ENCODE data around the gene AP4S1.

AP4S1 gene

DNA sequence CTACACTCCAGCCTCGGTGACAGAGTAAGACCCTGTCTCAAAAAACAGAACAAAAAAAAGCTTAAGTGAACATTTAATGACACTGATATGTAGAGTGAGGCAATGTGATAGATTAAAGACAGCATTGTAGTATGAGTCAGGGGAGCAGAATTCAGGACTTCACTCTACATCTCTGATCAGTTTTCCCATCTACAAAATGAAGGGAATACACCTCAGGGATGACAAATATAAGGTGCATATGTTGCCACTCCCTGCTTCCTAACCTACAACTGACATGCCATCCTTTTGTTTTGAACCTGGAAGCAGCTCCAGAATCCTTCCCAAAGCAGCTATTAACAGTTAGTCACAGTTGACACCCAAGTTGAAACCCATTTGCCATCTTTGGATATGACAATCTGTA is 31.6 kb downstream of the AP4S1 start:
- no peaks in the 10 kb centered on the region for H3K27me3 ChIP-seq (ENCODE audit: control insufficient read depth, low read length)
- no peaks in the 10 kb centered on the region for H3K9me3 ChIP-seq (ENCODE audit: control insufficient read depth, insufficient read depth, low read length)
- H3K9me2 ChIP-seq (replicated peaks; ENCODE audit: control insufficient read depth, low read length) = no peaks in the 10 kb centered on the region
- no peak overlapping the region for H3K27ac ChIP-seq (ENCODE audit: low read depth, low read length)
- TF ChIP-seq EZH2phosphoT487 (IDR thresholded peaks at IDR 0.05; ENCODE audit: borderline replicate concordance, low read length) = no peak
- TF ChIP-seq, protein P1, sequence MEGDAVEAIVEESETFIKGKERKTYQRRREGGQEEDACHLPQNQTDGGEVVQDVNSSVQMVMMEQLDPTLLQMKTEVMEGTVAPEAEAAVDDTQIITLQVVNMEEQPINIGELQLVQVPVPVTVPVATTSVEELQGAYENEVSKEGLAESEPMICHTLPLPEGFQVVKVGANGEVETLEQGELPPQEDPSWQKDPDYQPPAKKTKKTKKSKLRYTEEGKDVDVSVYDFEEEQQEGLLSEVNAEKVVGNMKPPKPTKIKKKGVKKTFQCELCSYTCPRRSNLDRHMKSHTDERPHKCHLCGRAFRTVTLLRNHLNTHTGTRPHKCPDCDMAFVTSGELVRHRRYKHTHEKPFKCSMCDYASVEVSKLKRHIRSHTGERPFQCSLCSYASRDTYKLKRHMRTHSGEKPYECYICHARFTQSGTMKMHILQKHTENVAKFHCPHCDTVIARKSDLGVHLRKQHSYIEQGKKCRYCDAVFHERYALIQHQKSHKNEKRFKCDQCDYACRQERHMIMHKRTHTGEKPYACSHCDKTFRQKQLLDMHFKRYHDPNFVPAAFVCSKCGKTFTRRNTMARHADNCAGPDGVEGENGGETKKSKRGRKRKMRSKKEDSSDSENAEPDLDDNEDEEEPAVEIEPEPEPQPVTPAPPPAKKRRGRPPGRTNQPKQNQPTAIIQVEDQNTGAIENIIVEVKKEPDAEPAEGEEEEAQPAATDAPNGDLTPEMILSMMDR (IDR thresholded peaks at IDR 0.05; ENCODE audit: low read depth, low read length, poor library complexity, severe bottlenecking) = no peak
- no peaks in the 10 kb centered on the region for H3K79me2 ChIP-seq (ENCODE audit: control insufficient read depth, low read length)
- no peaks in the 10 kb centered on the region for H3K36me3 ChIP-seq (ENCODE audit: control insufficient read depth, low read length)
- H3K4me3 ChIP-seq (ENCODE audit: low read length) = no peak overlapping the region
- H3F3A ChIP-seq (ENCODE audit: control insufficient read depth, insufficient read depth) = no peaks in the 10 kb centered on the region
- H3K4me1 ChIP-seq (ENCODE audit: control insufficient read depth, low read length) = peaks cover 15% of the 10 kb centered on the region
- H4K20me1 ChIP-seq (ENCODE audit: control insufficient read depth, insufficient read depth, low read depth, low read length) = no peaks in the 10 kb centered on the region
- no peak overlapping the region for H3K4me2 ChIP-seq (ENCODE audit: low read length)

DNA sequence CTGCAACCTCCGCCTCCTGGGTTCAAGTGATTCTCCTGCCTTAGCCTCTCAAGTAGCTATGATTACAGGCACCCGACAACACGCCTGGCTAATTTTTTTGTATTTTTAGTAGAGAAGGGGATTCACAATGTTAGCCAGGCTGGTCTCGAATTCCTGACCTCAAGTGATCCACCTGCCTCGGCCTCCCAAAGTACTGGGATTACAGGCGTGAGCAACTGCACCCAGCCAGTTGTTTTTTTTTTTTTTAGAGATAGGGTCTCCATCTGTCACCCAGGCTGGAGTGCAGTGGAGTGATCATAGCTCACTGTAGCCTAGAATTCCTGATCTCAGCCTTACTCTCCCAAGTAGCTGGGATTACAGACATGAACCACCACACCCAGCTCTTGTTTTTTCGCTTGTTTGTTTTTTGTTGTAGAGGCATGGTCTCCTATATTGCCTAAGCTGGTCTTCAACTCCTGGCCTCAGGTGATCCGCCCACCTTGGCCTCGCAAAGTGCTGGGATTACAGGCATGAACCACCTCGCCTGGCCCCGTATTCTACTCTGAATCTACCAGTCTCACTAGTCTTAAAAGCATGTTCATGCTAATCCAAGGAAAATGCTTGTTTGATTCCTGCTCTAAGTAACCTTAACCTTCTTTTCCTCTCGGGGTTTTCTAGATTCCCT is 32.4 kb downstream of the AP4S1 start:
- Histone ChIP-seq H3K27ac (ENCODE audit: low read depth, low read length) (no peak overlapping the region), H3K9me2 (replicated peaks; ENCODE audit: control insufficient read depth, low read length) (no peaks in the 10 kb centered on the region), H3K4me3 (ENCODE audit: low read length) (no peak overlapping the region), H3K9me3 (ENCODE audit: control insufficient read depth, insufficient read depth, low read length) (no peaks in the 10 kb centered on the region), H3K79me2 (ENCODE audit: control insufficient read depth, low read length) (no peaks in the 10 kb centered on the region), H3F3A (ENCODE audit: control insufficient read depth, insufficient read depth) (no peaks in the 10 kb centered on the region), H3K36me3 (ENCODE audit: control insufficient read depth, low read length) (no peaks in the 10 kb centered on the region), H4K20me1 (ENCODE audit: control insufficient read depth, insufficient read depth, low read depth, low read length) (no peaks in the 10 kb centered on the region), H3K4me2 (ENCODE audit: low read length) (no peak overlapping the region), H3K4me1 (ENCODE audit: control insufficient read depth, low read length) (peaks cover 15% of the 10 kb centered on the region), H3K27me3 (ENCODE audit: control insufficient read depth, low read length) (no peaks in the 10 kb centered on the region)
- TF ChIP-seq, protein P1 (IDR thresholded peaks at IDR 0.05; ENCODE audit: low read depth, low read length, poor library complexity, severe bottlenecking) = no peak
- no peak for TF ChIP-seq EZH2phosphoT487 (IDR thresholded peaks at IDR 0.05; ENCODE audit: borderline replicate concordance, low read length)

DNA sequence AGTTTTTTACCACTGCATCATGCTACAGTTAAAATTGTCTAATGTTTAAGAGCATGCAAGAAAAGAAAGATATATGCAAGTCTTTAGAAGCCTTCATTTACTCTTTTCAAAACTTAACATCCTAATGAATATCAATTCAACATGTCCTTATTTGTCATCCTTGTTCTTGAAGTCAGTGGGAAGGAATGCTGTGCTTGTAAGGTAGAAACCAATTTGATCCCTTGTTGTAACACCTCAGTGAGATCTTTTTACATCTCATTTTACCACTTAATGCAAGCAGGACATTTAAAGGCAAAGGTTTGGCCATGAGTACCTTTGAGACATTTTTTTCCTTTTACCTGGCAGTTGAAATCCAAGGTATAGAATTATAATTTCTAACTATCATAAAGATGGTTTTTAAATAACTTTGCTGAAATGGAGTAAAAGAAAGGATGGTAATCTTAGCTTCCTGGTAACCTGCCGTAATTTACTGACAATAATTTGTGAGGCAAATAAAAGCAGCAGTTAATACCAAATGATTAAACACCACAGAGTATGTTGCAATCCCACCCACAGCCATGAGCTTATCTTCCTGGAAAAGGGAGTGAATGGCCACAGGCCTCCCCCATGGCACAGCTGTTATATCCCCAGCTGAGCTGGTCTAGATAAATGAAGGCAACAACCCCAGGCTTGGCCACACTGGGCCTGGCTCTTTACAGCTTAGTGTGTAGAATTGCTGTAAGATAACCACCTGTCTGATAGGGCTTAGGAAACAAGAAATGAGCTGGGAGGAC is 33.9 kb downstream of the AP4S1 start:
- Histone ChIP-seq H3K4me2 (ENCODE audit: low read length) (no peak overlapping the region), H3F3A (ENCODE audit: control insufficient read depth, insufficient read depth) (no peaks in the 10 kb centered on the region), H3K27ac (ENCODE audit: low read depth, low read length) (no peak overlapping the region), H3K4me3 (ENCODE audit: low read length) (no peak overlapping the region), H4K20me1 (ENCODE audit: control insufficient read depth, insufficient read depth, low read depth, low read length) (no peaks in the 10 kb centered on the region), H3K36me3 (ENCODE audit: control insufficient read depth, low read length) (no peaks in the 10 kb centered on the region), H3K79me2 (ENCODE audit: control insufficient read depth, low read length) (no peaks in the 10 kb centered on the region), H3K9me3 (ENCODE audit: control insufficient read depth, insufficient read depth, low read length) (no peaks in the 10 kb centered on the region), H3K27me3 (ENCODE audit: control insufficient read depth, low read length) (no peaks in the 10 kb centered on the region), H3K9me2 (replicated peaks; ENCODE audit: control insufficient read depth, low read length) (no peaks in the 10 kb centered on the region), H3K4me1 (ENCODE audit: control insufficient read depth, low read length) (peaks cover 15% of the 10 kb centered on the region)
- TF ChIP-seq, protein P1 (IDR thresholded peaks at IDR 0.05; ENCODE audit: low read depth, low read length, poor library complexity, severe bottlenecking) = no peak
- no peak for TF ChIP-seq EZH2phosphoT487 (IDR thresholded peaks at IDR 0.05; ENCODE audit: borderline replicate concordance, low read length)
